NB4 (cell line): Measurements from ENCODE around the gene PPFIA2.

Experiments used
- DNase-seq: peaks from one replicate; pipeline ENCODE4 v3.0.0; 2010; ENCODE audit warnings: low read depth
- H3K4me3 ChIP-seq: one replicate; pipeline ENCODE4 v1.5.1; 2011; ENCODE audit warnings: mild to moderate bottlenecking, low read depth, low read length, moderate library complexity
- CTCF ChIP-seq: IDR thresholded peaks from one replicate; pipeline ENCODE4 v1.5.1; 2012; ENCODE audit warnings: low read depth, low read length
- MAX ChIP-seq: IDR thresholded peaks from 2 replicates; pipeline ENCODE4 v1.6.1; 2011; ENCODE audit warnings: low read depth, low read length
- MYC ChIP-seq: IDR thresholded peaks from 2 replicates; pipeline ENCODE4 v1.6.1; 2011; ENCODE audit warnings: low read depth, low read length
- POLR2A ChIP-seq: IDR thresholded peaks from 2 replicates; pipeline ENCODE4 v1.6.1; 2011; ENCODE audit warnings: mild to moderate bottlenecking; ENCODE audit not compliant: insufficient read length; ENCODE audit errors: extremely low read depth

Gene PPFIA2

GRCh38 chr12:81274637-81275529 lies 484.3 kb downstream of the PPFIA2 start:
- TF ChIP-seq MYC (no peak), CTCF (no peak), POLR2A (no peak), MAX (no peak)
- DNase-seq: no peak
- no peak overlapping the region for H3K4me3 ChIP-seq

DNA sequence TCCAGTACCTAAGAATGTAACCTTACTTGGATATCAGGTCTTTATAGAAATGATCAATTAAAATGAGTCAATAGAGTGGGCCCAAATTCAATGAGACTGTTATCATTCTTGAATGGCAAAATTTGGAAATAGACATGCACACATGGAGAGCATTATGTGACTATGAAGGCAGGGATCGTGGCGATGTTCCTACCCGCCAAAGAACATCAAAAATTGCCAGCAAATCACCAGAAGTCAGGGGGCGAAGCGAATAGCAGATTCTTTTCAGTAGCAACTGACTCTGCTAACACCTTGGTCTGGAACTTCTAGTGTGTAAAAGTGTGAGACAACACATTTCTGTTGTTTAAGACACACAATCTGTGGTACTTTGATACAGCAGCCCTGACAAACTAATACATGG lies 488.8 kb downstream of the PPFIA2 start:
- no peak for TF ChIP-seq POLR2A
- no peak for TF ChIP-seq MAX
- no peak for TF ChIP-seq MYC
- no peak for TF ChIP-seq CTCF
- no peak for DNase-seq
- no peak overlapping the region for H3K4me3 ChIP-seq

DNA sequence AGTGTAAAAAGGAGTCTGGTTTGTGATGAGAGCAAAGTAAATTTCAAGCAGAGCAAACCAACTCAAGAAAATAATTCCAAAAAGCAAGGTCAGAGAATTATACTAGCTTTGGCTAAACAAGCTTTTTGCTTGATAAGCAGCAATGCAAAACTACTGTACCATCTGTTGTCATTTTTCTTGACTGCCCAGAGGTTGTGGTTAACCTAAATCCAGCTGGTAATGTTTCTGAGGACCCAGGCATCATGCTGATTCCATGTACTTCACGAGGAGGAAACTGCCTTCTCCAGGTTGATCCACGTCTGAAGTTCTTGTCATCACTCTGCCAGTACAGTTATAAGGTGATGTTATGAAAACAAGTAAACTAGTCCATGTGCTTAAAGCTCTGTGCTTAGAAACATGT lies 496.1 kb downstream of the PPFIA2 start:
- no peak for DNase-seq
- TF ChIP-seq MYC: no peak
- TF ChIP-seq CTCF: no peak
- TF ChIP-seq POLR2A: no peak
- TF ChIP-seq MAX: no peak
- no peak overlapping the region for H3K4me3 ChIP-seq

DNA sequence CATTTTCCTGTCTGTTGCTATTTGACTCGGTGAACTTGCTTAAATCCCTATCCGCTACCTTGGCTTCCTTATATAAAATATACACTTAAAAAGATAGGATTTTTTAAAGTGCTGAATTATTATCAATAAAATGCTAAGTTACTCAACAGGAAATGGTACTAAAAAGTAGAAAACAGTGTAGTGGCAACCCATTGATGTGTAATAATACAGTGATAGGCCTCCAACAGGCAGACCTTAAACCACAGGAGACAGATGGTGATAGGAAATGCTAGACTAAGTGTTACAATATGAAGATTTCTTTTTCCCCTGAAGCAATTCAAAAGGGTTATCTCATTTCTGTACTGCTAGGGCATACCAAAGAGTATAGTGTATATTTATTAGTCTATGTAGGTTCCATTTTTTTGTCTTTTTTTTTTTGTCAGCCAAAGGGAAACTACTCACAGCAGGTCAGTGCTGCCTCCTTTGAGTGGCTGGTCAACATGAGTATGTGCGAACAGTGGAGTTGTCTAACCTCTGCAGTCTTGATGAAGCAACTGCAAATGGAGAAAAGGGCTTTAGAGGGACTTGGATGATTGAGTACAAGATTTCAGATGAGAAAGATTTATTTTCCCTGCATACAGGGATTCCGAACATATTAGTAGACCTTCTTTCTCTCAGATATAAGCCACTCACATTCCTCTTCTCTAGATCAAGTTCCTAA lies 497.5 kb downstream of the PPFIA2 start:
- H3K4me3 ChIP-seq: no peak overlapping the region
- TF ChIP-seq MYC (no peak), CTCF (no peak), MAX (no peak), POLR2A (no peak)
- peak; percentile 3 for DNase-seq

DNA sequence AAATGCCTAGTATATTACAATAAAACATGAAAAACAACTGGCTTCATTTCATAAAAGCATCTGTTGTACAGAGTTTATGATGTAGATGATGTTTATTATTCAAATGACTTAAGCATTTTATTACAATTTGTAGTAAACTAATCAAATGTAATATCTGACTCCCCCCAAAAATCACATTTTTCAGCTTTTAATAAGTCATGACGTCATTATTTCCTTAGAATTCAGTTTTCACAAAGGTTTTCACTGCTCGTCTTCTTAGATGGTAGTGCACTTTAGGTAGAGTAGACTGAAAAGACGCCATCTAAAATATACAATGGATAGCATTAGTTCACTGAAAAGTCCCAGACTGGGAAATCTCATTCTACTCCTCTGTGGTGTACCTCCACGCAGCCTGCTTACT lies 499.8 kb downstream of the PPFIA2 start:
- no peak for TF ChIP-seq CTCF
- TF ChIP-seq MAX: no peak
- TF ChIP-seq POLR2A: no peak
- no peak for TF ChIP-seq MYC
- no peak overlapping the region for H3K4me3 ChIP-seq
- no peak for DNase-seq
